K562 (cell line): ENCODE data around the gene SLC25A17.

ENCODE experiments used
- BCL6 ChIP-seq: fragments of 250-450 bp; sonication (Bioruptor Pico); IDR thresholded peaks from 2 replicates; pipeline ENCODE4 v1.4.0; 2020
- E2F1 ChIP-seq: sonication (generic); formaldehyde crosslinking; IDR thresholded peaks from 2 replicates; pipeline ENCODE4 v1.8.1; 2023; ENCODE audit warnings: mild to moderate bottlenecking, missing genetic modification reagents, moderate library complexity
- ELF1 ChIP-seq: fragments of 200-800 bp; sonication (Bioruptor generic); IDR thresholded peaks from 2 replicates; pipeline ENCODE4 v1.6.1; 2016; ENCODE audit warnings: missing genetic modification characterization, missing compliant biosample characterization
- HES1 ChIP-seq: fragments of 450-650 bp; IDR thresholded peaks from 2 replicates; pipeline ENCODE4 v1.6.1; 2016; ENCODE audit warnings: low read depth, mild to moderate bottlenecking, moderate library complexity
- POLR2AphosphoS5 ChIP-seq: IDR thresholded peaks from 2 replicates; pipeline ENCODE4 v1.6.1; 2011; ENCODE audit warnings: mild to moderate bottlenecking, low read depth, low read length, moderate library complexity; ENCODE audit not compliant: control insufficient read depth, insufficient read depth
- RFX5 ChIP-seq: IDR thresholded peaks from 2 replicates; pipeline ENCODE4 v1.6.1; 2011; ENCODE audit warnings: low read depth, mild to moderate bottlenecking, improper control_type of control experiment, low read length
- SMARCC2 ChIP-seq: fragments of 450-650 bp; IDR thresholded peaks from 2 replicates; pipeline ENCODE4 v1.6.1; 2017; ENCODE audit warnings: antibody characterized with exemption, moderate library complexity, mild to moderate bottlenecking, low read depth
- TAF1 ChIP-seq: IDR thresholded peaks from 2 replicates; pipeline ENCODE4 v1.6.1; 2011; ENCODE audit warnings: mild to moderate bottlenecking, low read length, moderate library complexity; ENCODE audit not compliant: insufficient read depth, control insufficient read depth, severe bottlenecking; ENCODE audit errors: extremely low read depth
- TEAD1 ChIP-seq, 2 experiments: fragments of 450-650 bp in 1 of 2; sonication (generic) in 1 of 2; formaldehyde crosslinking; IDR thresholded peaks; 2 replicates each; pipeline versions ENCODE4 v1.4.0 to v1.8.0; 2020 to 2022; ENCODE audit warnings: mild to moderate bottlenecking in 2 of 2, missing genetic modification reagents in 1 of 2
- TF ChIP-seq, protein P1 (sequence below), 3 experiments: IDR thresholded peaks in 2 of 3; conservative IDR thresholded peaks in 1 of 3; 2 replicates each; pipeline ENCODE4 v1.5.1; 2011 to 2012; ENCODE audit warnings: low read length in 3 of 3, mild to moderate bottlenecking in 3 of 3, control low read depth in 2 of 3, improper control_type of control experiment in 1 of 3, inconsistent platforms in 1 of 3, low read depth in 1 of 3, mixed read lengths in 1 of 3, moderate library complexity in 1 of 3; ENCODE audit not compliant: insufficient read depth in 2 of 3

- TF ChIP-seq POLR2AphosphoS5 (no peak), SMARCC2 (no peak), TEAD1 (CRISPR knock-in tag; IDR thresholded peaks at IDR 0.05) (no peak), HES1 (no peak), E2F1 (no peak), BCL6 (CRISPR knock-in tag) (no peak), TAF1 (no peak), ELF1 (tag) (no peak), RFX5 (no peak)
- TF ChIP-seq, protein P1, sequence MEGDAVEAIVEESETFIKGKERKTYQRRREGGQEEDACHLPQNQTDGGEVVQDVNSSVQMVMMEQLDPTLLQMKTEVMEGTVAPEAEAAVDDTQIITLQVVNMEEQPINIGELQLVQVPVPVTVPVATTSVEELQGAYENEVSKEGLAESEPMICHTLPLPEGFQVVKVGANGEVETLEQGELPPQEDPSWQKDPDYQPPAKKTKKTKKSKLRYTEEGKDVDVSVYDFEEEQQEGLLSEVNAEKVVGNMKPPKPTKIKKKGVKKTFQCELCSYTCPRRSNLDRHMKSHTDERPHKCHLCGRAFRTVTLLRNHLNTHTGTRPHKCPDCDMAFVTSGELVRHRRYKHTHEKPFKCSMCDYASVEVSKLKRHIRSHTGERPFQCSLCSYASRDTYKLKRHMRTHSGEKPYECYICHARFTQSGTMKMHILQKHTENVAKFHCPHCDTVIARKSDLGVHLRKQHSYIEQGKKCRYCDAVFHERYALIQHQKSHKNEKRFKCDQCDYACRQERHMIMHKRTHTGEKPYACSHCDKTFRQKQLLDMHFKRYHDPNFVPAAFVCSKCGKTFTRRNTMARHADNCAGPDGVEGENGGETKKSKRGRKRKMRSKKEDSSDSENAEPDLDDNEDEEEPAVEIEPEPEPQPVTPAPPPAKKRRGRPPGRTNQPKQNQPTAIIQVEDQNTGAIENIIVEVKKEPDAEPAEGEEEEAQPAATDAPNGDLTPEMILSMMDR (IDR thresholded peaks at IDR 0.05 in 2 of 3, conservative IDR thresholded peaks at IDR 0.05 in 1 of 3; ENCODE audit: insufficient read depth in 2 of 3, low read depth in 1 of 3, low read length in 3 of 3), result no peak
Measured at GRCh38 chr22:40829131-40829530, 10.0 kb upstream of the SLC25A17 start.
